DND-41 (cell line): ENCODE measurements around the gene GSTA4.

Experiments
- EZH2 ChIP-seq: IDR thresholded peaks from 3 replicates; pipeline ENCODE4 v1.6.1; 2012; ENCODE audit warnings: borderline replicate concordance, low read depth, mild to moderate bottlenecking, moderate library complexity, low read length, inconsistent platforms; ENCODE audit not compliant: severe bottlenecking
- TF ChIP-seq, protein P1 (sequence below): IDR thresholded peaks from 2 replicates; pipeline ENCODE4 v1.5.1; 2012; ENCODE audit warnings: borderline replicate concordance, low read length, moderate library complexity, mild to moderate bottlenecking; ENCODE audit not compliant: poor library complexity, severe bottlenecking; ENCODE audit errors: extremely low read depth

DNA sequence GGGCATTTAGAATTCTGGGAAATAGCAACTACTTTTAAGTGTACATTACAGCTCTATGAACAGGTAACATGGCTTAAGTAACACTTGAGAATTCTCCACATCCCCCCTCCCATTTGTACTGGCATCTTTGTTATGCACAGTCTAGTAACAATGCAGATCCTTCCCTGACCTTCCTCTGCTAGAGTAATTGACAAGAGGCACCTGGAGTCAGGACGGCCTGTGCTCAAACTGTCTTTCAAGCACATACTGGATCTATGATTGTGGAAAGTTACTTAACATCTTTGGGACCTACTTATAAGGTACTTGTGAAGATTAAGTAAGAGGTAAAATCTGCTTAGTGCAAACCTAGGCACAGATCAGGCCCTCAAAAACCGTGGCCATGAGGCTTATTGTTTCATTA is 63.7 kb downstream of the GSTA4 start:
- TF ChIP-seq, protein P1, sequence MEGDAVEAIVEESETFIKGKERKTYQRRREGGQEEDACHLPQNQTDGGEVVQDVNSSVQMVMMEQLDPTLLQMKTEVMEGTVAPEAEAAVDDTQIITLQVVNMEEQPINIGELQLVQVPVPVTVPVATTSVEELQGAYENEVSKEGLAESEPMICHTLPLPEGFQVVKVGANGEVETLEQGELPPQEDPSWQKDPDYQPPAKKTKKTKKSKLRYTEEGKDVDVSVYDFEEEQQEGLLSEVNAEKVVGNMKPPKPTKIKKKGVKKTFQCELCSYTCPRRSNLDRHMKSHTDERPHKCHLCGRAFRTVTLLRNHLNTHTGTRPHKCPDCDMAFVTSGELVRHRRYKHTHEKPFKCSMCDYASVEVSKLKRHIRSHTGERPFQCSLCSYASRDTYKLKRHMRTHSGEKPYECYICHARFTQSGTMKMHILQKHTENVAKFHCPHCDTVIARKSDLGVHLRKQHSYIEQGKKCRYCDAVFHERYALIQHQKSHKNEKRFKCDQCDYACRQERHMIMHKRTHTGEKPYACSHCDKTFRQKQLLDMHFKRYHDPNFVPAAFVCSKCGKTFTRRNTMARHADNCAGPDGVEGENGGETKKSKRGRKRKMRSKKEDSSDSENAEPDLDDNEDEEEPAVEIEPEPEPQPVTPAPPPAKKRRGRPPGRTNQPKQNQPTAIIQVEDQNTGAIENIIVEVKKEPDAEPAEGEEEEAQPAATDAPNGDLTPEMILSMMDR, result no peak
- TF ChIP-seq EZH2, result no peak
